Skin of body (tissue), 2 donors: ENCODE results near the gene TBC1D3I. TPM values are rescaled to one million over a fixed set of nuclear protein-coding genes. Genes with fewer than 3 reads are reported as not detected.
"Not testable (repeated sequence)": the region's sequence is repeated elsewhere in the genome, so short reads cannot be mapped to it uniquely, and the experiment has no call there.

ENCODE experiments used
- DNase-seq: peaks from one replicate; lab custom pipeline; 2025; lab: John Stamatoyannopoulos, UW
- total RNA-seq: library from RNA; depleted of rRNA; stranded (reverse); fragments of >200 nt; gene quantifications from one replicate; pipeline ENCODE4 v1.2.3, GENCODE V29; 2014

TBC1D3I gene
- total RNA-seq: not detected

- DNase-seq: not testable (repeated sequence)
These were observed at the start of gene TBC1D3I for GRCh38 chr17:36264470-36264869. Gene TBC1D3I, minus strand, starts transcription at chr17:36264570. Its CDS starts 1,585 bp downstream, at chr17:36262985.

- DNase-seq: not testable (repeated sequence)
These were observed 30.8 kb upstream of the TBC1D3I start for GRCh38 chr17:36295161-36295560.

DNA sequence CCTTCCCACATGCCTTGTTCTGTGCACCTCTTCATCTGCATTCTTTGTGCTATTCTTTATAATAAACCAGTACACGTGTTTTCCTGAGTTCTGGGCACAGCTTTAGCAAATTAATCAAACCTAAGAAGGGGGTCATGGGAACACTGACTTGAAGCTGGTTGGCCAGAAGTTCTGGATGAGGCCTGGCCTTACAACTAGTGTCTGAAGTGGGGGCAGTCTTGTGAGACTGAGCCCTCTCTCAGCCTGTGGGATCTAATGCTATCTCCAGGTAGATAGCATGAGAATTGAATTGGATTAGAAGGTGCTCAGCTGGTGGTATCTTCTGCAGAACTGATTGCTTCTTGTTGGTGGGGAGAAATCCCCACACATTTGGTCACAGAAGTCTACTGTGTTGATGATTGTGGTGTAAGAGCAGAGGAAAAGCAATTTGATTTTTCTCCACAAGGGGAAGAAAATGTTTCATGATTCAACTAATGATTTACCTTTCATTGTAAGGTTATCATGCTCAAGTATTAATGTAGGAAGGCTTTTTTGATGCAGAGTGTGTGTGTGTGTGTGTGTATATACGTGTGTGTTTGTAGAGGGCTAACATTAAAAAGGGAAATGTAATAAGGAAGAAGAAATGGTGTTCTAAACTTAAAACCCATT lies 25.7 kb upstream of the TBC1D3I start:
- not testable (repeated sequence) for DNase-seq

GRCh38 chr17:36284219-36284618 lies 19.8 kb upstream of the TBC1D3I start:
- not testable (repeated sequence) for DNase-seq

DNA sequence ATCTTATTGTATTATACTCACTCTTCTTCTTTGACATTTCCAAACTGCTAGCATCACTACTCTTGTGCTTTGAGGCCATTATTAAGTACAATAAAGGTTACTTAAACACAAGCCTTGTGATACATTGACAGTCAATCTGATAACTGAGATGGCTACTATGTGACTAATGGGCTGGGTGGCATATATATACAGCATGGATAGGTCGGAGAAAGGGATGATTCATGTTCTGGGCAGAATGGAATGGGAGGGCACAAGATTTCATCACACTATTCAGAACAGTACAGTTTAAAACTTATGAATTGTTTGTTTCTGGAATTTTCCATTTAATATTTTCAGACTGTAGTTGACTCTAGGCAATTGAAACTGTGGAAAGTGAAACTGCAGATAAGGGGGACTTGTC lies 18.9 kb upstream of the TBC1D3I start:
- DNase-seq: not testable (repeated sequence)

GRCh38 chr17:36242046-36242445 lies 22.3 kb downstream of the TBC1D3I start:
- not testable (repeated sequence) for DNase-seq

DNA sequence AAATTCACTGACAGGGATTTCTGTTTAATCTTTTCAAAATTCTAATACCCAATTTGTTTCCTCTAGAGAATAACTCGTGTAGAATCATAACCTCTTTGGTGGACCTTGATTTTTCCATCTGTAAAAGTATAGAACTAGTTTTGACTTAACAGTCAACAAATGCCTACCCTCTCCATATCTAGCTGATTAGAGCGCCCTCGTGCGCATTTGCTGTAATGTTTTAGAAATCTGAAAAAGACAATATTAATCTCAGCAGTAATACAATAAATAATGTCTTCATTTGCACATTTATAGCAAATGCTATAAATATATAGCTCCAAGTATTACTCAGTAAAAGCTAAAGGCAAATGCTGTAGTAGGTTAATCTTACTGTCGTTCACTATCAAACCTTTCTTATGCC lies 34.7 kb downstream of the TBC1D3I start:
- not testable (repeated sequence) for DNase-seq

DNA sequence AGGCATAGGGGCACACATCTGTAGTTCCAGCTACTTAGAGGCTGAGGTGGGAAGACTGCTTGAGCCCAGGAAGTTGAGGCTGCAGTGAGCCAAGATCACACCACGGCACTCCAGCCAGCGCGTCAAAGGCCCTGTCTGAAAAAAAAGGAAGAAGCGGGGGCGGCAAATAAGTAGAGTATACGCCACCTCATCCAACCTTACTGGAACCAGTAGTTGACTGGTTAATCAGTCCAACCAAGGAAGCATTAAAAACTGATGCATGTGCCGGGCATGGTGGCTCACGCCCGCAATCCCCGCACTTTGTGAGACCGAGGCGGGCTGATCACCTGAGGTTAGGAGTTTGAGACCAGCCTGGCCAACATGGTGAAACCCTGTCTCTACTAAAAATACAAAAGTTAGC lies 41.4 kb downstream of the TBC1D3I start:
- not testable (repeated sequence) for DNase-seq

GRCh38 chr17:36221581-36222100 lies 42.7 kb downstream of the TBC1D3I start:
- DNase-seq: not testable (repeated sequence)

DNA sequence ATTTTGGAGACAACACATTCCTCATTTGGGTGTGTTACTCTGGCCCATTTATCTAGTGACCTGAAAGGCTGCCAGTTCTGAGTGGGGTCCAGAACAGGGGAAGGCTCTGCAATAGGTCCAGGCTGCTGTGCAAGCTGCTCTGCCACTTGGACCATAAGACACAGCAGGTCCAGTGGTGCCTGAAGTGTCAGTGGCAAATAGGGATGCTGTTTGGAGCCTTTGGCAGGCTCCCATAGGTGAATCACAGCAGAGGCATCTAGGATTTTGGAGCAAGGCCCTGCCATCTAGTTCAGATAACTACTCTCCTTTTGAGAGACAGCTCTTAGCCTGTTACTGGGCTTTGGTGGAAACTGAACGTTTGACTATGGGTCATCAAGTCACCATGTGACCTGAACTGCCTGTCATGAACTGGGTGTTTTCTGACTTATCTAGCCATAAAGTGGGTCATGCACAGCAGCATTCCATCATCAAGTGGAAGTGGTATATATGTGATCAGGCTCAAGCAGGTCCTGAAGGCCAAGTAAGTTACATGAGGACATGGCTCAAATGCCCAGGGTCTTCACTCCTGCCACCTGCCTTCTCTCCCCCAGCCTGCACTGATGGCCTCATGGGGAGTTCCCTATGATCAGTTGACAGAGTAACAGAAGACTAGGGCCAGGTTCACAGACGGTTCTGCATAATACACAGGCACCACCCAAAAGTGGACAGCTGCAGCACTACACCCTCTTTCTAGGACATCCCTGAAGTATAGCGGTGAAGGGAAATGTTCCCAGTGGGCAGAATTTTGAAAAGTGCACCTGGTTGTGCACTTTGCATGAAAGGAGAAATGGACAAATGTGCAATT lies 43.4 kb downstream of the TBC1D3I start:
- not testable (repeated sequence) for DNase-seq

DNA sequence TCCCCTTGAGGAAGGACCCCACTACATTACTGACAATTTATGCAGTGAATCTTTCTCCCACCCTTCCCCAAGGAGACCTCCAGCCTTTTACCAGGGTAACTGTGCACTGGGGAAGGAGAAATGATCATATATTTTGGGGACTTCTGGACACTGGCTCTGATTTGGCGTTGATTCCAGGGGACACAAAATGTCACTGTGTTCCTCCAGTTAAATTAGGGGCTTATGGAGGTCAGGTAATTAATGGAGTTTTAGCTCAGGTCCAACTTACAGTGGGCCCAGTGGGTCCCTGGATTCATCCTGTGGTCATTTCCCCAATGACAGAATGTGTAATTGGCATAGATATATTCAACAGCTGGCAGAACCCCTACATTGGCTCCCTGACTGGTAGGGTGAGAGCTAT lies 44.8 kb downstream of the TBC1D3I start:
- not testable (repeated sequence) for DNase-seq

DNA sequence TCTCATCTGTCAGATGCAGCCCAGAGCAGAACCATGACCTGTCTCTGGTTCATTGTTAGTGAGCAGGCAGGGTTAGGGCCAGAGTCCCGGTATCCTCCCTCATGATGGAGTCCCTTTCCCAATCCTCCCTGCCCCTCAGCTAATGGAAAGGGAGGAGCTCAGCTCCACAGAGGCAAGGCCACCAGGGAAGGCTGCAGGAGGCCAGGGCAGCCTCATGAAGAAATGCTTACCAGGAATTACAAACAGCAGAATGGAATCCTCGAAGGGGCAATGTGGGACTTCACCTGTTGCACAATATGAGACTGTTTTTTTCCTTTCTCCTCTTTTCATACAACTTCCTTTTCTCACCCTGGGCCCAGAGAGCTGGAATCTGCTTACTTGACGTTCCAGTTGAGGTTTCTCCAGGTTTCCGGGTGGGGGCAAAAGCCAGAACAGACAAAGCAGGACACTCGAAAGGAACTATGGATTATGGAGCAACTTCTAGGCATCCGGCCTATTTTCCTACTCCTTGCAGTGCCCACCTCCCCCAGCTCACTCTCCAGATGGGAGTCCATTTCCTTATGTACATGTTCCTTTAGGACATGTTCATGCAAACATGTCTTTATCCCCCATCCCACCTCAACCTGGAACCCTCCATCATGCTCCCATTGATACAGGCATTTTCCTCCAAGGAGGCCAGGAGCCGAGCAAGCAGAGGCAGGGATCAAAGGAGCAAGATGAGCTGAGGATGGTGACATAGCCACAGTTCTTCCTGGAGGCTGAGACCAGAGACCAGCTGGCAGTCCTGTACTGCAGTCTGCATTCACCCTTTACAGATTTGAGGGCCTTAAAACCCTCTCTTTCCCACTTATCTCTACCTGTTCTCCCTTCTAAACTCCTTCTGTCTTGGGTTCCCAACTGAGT lies 48.7 kb downstream of the TBC1D3I start:
- DNase-seq: not testable (repeated sequence)

DNA sequence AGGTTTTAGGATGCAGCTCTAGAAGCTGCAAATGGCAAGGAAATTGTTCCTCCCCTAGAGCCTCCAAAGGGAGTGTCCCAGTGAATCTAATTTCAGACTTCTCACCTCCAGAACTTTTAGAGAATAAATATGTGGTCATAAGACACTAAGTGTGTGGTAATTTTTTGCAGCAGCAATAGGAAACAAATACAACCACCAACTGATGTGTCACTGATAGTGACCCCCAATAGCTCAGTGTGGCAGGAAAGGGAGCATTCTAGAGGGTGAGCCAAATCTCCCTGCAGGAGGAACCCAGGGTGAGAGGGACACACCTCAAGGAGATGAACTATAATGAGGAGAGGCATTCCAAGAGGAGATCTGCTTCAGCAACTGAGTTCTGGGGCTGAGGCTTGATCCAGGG lies 49.5 kb downstream of the TBC1D3I start:
- no peak for DNase-seq

GRCh38 chr17:36213695-36214094 lies 50.7 kb downstream of the TBC1D3I start:
- no peak for DNase-seq

- no peak for DNase-seq
These were observed 51.4 kb downstream of the TBC1D3I start for GRCh38 chr17:36212966-36213365.

DNA sequence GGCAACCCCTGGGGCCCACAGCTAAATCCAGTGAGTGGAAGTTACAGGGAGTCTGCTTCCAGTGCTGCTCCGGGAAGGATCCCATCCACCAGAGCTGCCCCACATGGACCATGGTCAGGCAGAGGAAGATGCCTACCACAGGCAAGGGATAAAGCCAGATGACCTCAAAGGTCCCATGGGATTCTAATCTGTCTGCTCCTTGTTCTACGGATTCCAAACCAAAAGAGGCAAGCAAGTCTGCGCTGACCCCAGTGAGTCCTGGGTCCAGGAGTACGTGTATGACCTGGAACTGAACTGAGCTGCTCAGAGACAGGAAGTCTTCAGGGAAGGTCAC lies 52.1 kb downstream of the TBC1D3I start:
- no peak for DNase-seq

DNA sequence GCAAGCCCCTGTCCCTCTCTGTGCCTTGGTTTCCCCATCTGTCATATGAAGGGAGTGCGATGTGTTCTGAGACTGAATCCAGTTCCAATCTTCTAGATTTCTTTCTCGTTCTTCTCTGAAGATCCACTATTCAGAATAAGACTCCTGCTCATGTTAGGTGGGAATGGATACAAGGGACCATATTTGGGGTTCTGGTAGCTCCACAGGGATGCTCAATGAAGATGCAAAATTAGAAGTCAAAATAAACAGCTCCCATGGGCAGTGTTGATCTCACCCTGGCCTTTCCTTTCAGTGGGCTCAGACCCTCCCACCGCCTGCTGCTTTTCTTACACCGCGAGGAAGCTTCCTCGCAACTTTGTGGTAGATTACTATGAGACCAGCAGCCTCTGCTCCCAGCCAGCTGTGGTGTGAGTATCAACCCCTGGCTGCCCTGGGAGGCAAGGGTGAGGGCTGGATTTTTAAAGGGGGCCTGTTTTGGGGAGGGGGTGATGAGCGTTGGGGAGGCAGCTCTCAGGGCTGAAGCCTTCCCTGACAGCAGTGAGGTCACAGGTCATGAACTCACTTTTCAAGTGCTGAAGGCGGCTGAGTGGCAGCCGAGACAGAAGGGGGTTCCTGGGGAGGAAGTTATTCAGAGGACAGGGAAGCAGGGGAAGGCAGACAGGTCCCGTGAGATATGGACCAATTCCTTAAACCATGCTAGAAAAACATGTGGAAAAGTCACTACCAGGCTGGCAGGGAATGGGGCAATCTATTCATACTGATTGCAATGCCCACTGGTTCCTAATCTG lies 52.7 kb downstream of the TBC1D3I start:
- DNase-seq: not testable (repeated sequence)

DNA sequence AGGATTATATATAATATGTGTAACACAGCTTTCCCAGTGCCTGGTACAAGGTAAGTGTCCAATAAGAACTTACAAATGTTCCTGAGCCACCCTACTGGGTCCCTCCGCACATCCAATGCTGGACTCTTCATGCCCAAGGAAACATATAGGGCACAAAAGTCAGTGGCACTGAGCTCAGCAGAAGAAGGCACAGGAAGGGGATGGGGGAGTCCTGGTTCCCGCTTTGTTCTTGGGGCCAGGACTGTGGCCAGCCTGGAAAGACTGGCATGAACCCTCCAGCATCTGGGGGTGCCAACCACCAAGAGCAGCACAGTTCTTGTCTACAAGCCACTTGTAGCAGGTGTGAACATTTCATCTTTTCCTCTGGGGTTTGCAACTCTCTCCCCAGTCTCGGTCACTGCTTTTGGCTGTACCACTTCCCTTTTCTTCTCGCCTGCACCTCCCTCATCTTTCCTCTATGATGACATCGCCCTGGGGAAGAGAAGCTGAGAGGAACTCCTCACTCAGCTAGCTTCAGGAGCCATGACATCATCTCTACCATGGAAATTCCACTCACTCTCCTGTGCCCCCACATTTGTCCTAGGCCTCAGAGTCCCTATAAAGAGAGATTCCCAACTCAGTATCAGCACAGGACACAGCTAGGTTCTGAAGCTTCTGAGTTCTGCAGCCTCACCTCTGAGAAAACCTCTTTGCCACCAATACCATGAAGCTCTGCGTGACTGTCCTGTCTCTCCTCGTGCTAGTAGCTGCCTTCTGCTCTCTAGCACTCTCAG lies 53.7 kb downstream of the TBC1D3I start, which contains the start of gene CCL4L2:
Gene CCL4L2 (plus strand): TSS at position 625 of the 773 bp plus-strand sequence.
- DNase-seq: not testable (repeated sequence)

- DNase-seq: no peak
These were observed 54.8 kb downstream of the TBC1D3I start for GRCh38 chr17:36209575-36209974.

DNA sequence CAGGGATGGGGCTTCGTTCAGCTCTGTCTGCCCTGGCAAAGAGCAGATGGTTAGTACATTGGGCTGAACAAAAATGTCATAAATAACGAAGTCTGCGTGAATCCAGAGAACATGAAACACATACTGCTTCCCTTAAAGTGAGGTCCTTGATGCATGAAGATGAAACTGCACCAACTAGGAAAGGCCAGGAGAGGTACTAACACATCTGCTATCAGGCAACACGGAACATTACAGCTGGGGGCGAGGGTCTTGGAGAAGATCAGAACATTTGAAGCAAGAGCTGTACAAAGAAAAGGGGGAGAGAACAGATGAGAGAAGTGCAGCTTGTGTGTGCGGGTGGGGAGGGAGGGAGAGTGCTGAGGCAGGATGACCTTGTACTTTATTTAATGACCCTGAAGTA lies 57.0 kb downstream of the TBC1D3I start:
- not testable (repeated sequence) for DNase-seq
